Measurements from ENCODE around the gene GPR82.
"Not testable (repeated sequence)": the region's sequence is repeated elsewhere in the genome, so short reads cannot be mapped to it uniquely, and the experiment has no call there.

GPR82 gene

DNA sequence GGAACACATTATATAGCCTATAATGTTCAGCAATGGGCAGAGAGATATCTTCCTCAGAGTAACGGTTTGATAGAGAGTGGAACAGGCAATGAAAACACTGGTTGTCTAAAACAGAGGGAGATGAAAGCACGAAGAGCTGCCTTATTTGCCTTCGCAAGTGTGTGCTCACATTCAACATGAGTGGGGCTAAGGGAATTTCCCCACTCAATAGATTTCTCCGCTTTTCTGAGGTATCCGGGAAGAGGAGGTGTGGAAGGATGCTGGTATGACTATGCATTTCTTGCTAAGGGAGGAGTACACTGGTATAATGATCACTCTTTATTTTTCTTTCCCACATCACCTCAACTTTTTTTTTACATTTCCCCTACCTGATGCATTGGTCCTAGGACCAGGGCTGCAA lies 7.8 kb upstream of the GPR82 start:
- H3K27me3 ChIP-seq (ENCODE audit: insufficient read depth, low read length) = no peaks in the 10 kb centered on the region
- H3K36me3 ChIP-seq (ENCODE audit: insufficient read depth, low read length) = peaks cover 21% of the 10 kb centered on the region
- no peaks in the 10 kb centered on the region for H3K79me2 ChIP-seq (ENCODE audit: insufficient read depth, low read length)
- H3K9me2 ChIP-seq (ENCODE audit: low read depth, low read length) = no peaks in the 10 kb centered on the region
- no peak overlapping the region for H3K4me2 ChIP-seq (ENCODE audit: low read length)
- H3K9me3 ChIP-seq (ENCODE audit: low read length) = 0 out of 2 replicates have a peak, but pooled peaks cover 4% of the 10 kb centered on the region
- H3K4me1 ChIP-seq (ENCODE audit: insufficient read depth, low read length, severe bottlenecking) = peaks cover 30% of the 10 kb centered on the region
- H4K20me1 ChIP-seq (ENCODE audit: insufficient read depth, low read length) = no peaks in the 10 kb centered on the region
- H3K4me3 ChIP-seq (ENCODE audit: low read depth, low read length, poor library complexity, severe bottlenecking) = no peak overlapping the region
- no peak for TF ChIP-seq EZH2 (IDR thresholded peaks at IDR 0.05; ENCODE audit: borderline replicate concordance, low read length)
- no peak for TF ChIP-seq CTCF (IDR thresholded peaks at IDR 0.05; ENCODE audit: low read length)
- no peak overlapping the region for H2AFZ ChIP-seq (ENCODE audit: low read length)
- no peaks in the 10 kb centered on the region for H3F3A ChIP-seq (ENCODE audit: insufficient read depth, low read length)
- H3K9ac ChIP-seq (ENCODE audit: low read length) = no peak overlapping the region
- H3K27ac ChIP-seq (ENCODE audit: low read depth, low read length, poor library complexity, severe bottlenecking) = peak overlapping the region; percentile 81

DNA sequence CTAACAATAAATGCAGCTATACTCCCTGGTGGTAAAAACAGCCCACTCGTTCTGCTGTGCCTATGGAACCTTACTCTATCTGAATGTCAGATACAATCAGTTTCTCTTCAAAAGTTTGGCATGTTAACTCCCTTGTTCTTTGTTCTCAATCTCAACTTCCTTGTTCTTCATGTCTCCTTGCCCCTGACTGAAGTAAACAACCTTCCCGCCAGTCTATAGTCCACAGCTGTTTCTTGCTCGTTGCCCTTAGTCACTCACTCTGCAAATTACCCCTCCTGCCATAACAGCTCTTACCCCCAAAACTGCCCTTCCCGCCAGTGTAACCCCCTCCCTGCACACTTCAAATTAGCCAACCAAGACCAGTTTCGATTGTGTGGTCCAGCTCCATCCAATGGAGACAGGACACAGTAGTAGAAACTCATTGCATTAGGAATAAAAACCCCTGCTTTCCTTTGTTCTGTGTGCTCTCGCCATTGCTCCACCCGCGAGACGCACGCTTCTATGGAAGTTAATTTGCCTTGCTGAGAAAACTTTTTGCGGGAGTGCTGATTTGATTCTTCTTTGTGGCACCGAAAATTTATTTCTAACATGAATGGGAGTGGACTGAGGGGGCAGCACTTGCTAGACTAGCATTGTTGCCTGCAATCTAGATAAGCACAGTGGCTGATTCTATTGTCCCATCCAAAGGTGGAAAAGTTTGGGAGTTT lies 7.1 kb upstream of the GPR82 start:
- no peak overlapping the region for H3K9ac ChIP-seq (ENCODE audit: low read length)
- H2AFZ ChIP-seq (ENCODE audit: low read length) = no peak overlapping the region
- no peak for TF ChIP-seq CTCF (IDR thresholded peaks at IDR 0.05; ENCODE audit: low read length)
- no peak for TF ChIP-seq EZH2 (IDR thresholded peaks at IDR 0.05; ENCODE audit: borderline replicate concordance, low read length)

GRCh38 chrX:41718481-41719235 lies 5.3 kb upstream of the GPR82 start:
- Histone ChIP-seq H3K4me1 (ENCODE audit: insufficient read depth, low read length, severe bottlenecking) (peaks cover 49% of the 10 kb centered on the region), H3K27ac (ENCODE audit: low read depth, low read length, poor library complexity, severe bottlenecking) (no peak overlapping the region), H3K9me2 (ENCODE audit: low read depth, low read length) (no peaks in the 10 kb centered on the region), H3K4me3 (ENCODE audit: low read depth, low read length, poor library complexity, severe bottlenecking) (no peak overlapping the region), H3K9me3 (ENCODE audit: low read length) (0 out of 2 replicates have a peak, but pooled peaks cover 4% of the 10 kb centered on the region), H4K20me1 (ENCODE audit: insufficient read depth, low read length) (no peaks in the 10 kb centered on the region), H3F3A (ENCODE audit: insufficient read depth, low read length) (no peaks in the 10 kb centered on the region), H3K27me3 (ENCODE audit: insufficient read depth, low read length) (no peaks in the 10 kb centered on the region), H3K36me3 (ENCODE audit: insufficient read depth, low read length) (peaks cover 21% of the 10 kb centered on the region), H3K79me2 (ENCODE audit: insufficient read depth, low read length) (no peaks in the 10 kb centered on the region), H3K9ac (ENCODE audit: low read length) (no peak overlapping the region), H2AFZ (ENCODE audit: low read length) (no peak overlapping the region), H3K4me2 (ENCODE audit: low read length) (no peak overlapping the region)
- no peak for TF ChIP-seq CTCF (IDR thresholded peaks at IDR 0.05; ENCODE audit: low read length)
- TF ChIP-seq EZH2 (IDR thresholded peaks at IDR 0.05; ENCODE audit: borderline replicate concordance, low read length) = no peak

More for the DNA sequence above, 7.1 kb upstream of the GPR82 start:
- H3K9me3 ChIP-seq (ENCODE audit: low read length) = 0 out of 2 replicates have a peak, but pooled peaks cover 4% of the 10 kb centered on the region
- no peaks in the 10 kb centered on the region for H3F3A ChIP-seq (ENCODE audit: insufficient read depth, low read length)
- H3K27ac ChIP-seq (ENCODE audit: low read depth, low read length, poor library complexity, severe bottlenecking) = peak overlapping the region; percentile 81
- no peaks in the 10 kb centered on the region for H3K9me2 ChIP-seq (ENCODE audit: low read depth, low read length)
- H3K27me3 ChIP-seq (ENCODE audit: insufficient read depth, low read length) = no peaks in the 10 kb centered on the region
- H3K4me3 ChIP-seq (ENCODE audit: low read depth, low read length, poor library complexity, severe bottlenecking) = no peak overlapping the region
- H4K20me1 ChIP-seq (ENCODE audit: insufficient read depth, low read length) = no peaks in the 10 kb centered on the region
- H3K36me3 ChIP-seq (ENCODE audit: insufficient read depth, low read length) = peaks cover 21% of the 10 kb centered on the region
- no peaks in the 10 kb centered on the region for H3K79me2 ChIP-seq (ENCODE audit: insufficient read depth, low read length)
- no peak overlapping the region for H3K4me2 ChIP-seq (ENCODE audit: low read length)
- peaks cover 35% of the 10 kb centered on the region for H3K4me1 ChIP-seq (ENCODE audit: insufficient read depth, low read length, severe bottlenecking)

DNA sequence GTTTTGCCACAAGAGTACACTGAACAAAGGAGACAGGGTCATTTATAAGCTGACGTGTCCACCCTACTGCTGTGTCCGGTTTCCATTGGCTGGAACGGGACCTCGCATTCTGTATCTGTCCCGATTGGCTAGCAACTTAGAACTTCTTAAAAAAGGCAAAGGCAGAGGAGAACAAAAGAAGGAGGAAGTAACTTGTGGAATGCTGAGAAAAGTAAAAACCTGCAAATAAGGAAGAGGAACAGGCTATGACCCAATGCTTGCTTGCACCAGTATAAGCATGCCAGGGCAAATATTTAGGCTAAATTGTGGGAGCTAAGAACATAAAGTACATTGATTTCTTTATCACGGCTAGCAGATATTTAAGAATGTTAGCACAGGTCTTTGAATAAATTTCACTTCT lies 4.4 kb upstream of the GPR82 start:
- H3K9me2 ChIP-seq (ENCODE audit: low read depth, low read length); H4K20me1 ChIP-seq (ENCODE audit: insufficient read depth, low read length); H2AFZ ChIP-seq (ENCODE audit: low read length); H3K9me3 ChIP-seq (ENCODE audit: low read length); H3K9ac ChIP-seq (ENCODE audit: low read length); H3K79me2 ChIP-seq (ENCODE audit: insufficient read depth, low read length); H3F3A ChIP-seq (ENCODE audit: insufficient read depth, low read length); H3K4me2 ChIP-seq (ENCODE audit: low read length); H3K27me3 ChIP-seq (ENCODE audit: insufficient read depth, low read length); H3K4me3 ChIP-seq (ENCODE audit: low read depth, low read length, poor library complexity, severe bottlenecking): not testable (repeated sequence)
- Histone ChIP-seq H3K4me1 (ENCODE audit: insufficient read depth, low read length, severe bottlenecking) (peaks cover 59% of the 10 kb centered on the region), H3K27ac (ENCODE audit: low read depth, low read length, poor library complexity, severe bottlenecking) (peak overlapping the region; percentile 60), H3K36me3 (ENCODE audit: insufficient read depth, low read length) (peaks cover 21% of the 10 kb centered on the region)
